Measurements from ENCODE around the gene APBA1.

GRCh38 chr9:69647804-69648203 lies 24.4 kb downstream of the APBA1 start:
- TF ChIP-seq CTCF (IDR thresholded peaks at IDR 0.05; ENCODE audit: low read depth, low read length): no peak
- TF ChIP-seq POLR2A (IDR thresholded peaks at IDR 0.05; ENCODE audit: extremely low read depth, insufficient read length): no peak
- no peak for TF ChIP-seq MAX (IDR thresholded peaks at IDR 0.05; ENCODE audit: low read depth, low read length)
- TF ChIP-seq MYC (IDR thresholded peaks at IDR 0.05; ENCODE audit: low read depth, low read length): no peak

Measured in NB4 (cell line).